Brain microvascular endothelial cell (primary cell): Measurements from ENCODE around the gene CHST12.
"Not testable (repeated sequence)": the region's sequence is repeated elsewhere in the genome, so short reads cannot be mapped to it uniquely, and the experiment has no call there.

Source experiments
- DNase-seq: peaks from one replicate; pipeline ENCODE4 v3.0.0-alpha.2; 2020
- H3K27ac ChIP-seq: fragments of 250-450 bp; sonication (Bioruptor Pico); 2 replicates; pipeline ENCODE4 v1.5.1; 2020; ENCODE audit warnings: mild to moderate bottlenecking, moderate library complexity
- H3K27me3 ChIP-seq: fragments of 250-450 bp; sonication (Bioruptor Pico); replicated peaks from 2 replicates; pipeline ENCODE4 v1.5.1; 2020; ENCODE audit warnings: mild to moderate bottlenecking
- H3K36me3 ChIP-seq: fragments of 250-450 bp; sonication (Bioruptor Pico); replicated peaks from 2 replicates; pipeline ENCODE4 v1.5.1; 2020; ENCODE audit warnings: mild to moderate bottlenecking
- H3K4me3 ChIP-seq: 2 replicates; pipeline ENCODE4 v1.5.1; 2011; ENCODE audit warnings: low read depth, mild to moderate bottlenecking, control low read depth, low read length, moderate library complexity
- in situ Hi-C: cut with HindIII; loops from 2 replicates; pipeline ENCODE4 v1.10.0; 2017; ENCODE audit warnings: low sequenced_read_pairs, low pct_ligation_motif_present
- TF ChIP-seq, protein P1 (sequence below): IDR thresholded peaks from 2 replicates; pipeline ENCODE4 v1.5.1; 2011; ENCODE audit warnings: low read depth, mild to moderate bottlenecking, moderate library complexity, low read length, control low read depth, inconsistent platforms; ENCODE audit errors: missing control alignments

The CHST12 gene

DNA sequence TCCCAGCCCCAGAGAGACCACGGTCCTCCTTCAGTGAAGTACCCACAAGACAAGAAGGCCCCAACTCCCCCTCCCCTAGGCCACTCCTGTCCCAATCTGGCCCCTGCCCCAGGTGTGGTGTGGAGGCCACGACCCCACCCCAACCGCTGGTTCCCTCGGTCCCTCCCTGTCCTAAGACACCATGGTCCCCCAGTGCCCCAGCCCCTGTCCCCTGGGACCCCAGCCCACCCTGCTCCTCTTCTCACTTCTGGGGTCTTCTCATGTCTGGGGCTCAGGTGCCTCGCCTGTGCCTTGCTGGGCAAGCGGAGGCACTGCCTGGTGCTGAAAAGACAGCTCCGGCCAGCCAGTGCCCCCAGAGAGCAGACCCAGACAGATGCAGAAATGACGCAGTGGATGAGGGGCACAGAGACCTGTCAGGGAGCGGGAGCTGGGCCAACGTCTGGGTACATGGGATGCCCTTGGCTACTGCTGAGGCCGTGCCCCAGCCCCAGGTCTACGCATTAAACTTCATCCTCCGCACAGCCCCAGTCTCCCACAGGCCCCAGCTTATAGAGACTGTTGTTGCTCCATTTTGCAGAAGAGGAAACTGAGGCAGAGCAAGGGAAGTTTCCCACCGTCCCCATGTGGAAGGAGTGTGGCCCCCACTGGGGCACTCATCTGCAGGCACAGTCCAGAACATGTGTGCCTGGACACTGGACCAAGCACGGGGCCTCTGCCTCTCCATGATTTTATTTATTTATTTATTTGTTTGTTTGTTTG, 58.0 kb downstream of the CHST12 start:
- DNase-seq = no peak
- no peak overlapping the region for H3K4me3 ChIP-seq
- TF ChIP-seq, protein P1, sequence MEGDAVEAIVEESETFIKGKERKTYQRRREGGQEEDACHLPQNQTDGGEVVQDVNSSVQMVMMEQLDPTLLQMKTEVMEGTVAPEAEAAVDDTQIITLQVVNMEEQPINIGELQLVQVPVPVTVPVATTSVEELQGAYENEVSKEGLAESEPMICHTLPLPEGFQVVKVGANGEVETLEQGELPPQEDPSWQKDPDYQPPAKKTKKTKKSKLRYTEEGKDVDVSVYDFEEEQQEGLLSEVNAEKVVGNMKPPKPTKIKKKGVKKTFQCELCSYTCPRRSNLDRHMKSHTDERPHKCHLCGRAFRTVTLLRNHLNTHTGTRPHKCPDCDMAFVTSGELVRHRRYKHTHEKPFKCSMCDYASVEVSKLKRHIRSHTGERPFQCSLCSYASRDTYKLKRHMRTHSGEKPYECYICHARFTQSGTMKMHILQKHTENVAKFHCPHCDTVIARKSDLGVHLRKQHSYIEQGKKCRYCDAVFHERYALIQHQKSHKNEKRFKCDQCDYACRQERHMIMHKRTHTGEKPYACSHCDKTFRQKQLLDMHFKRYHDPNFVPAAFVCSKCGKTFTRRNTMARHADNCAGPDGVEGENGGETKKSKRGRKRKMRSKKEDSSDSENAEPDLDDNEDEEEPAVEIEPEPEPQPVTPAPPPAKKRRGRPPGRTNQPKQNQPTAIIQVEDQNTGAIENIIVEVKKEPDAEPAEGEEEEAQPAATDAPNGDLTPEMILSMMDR = no peak
- in situ Hi-C loops = no loop called here
- no peaks in the 10 kb centered on the region for H3K27me3 ChIP-seq
- no peak overlapping the region for H3K27ac ChIP-seq
- H3K36me3 ChIP-seq = no peaks in the 10 kb centered on the region

DNA sequence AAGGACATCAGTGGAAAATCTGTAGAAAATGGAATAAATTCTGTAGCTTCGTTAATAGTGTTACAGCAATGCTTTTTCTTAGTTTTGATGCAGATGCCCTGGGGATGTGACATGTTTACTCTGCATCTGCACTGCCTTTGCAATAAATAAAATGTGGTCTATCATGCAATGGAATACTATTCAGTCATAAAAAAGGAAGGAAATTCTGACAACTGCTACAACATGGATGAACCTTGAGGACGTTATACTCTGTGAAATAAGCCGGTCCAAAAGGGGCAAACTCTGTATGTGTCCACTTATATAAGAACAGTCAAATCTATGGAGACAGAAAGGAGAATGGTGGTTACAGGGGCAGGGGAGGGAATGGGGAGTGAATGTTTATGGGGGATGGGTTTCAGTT, 59.3 kb downstream of the CHST12 start:
- Histone ChIP-seq H3K27me3 (no peaks in the 10 kb centered on the region), H3K27ac (no peak overlapping the region), H3K36me3 (no peaks in the 10 kb centered on the region), H3K4me3 (no peak overlapping the region)
- TF ChIP-seq, protein P1 = no peak
- DNase-seq = no peak
- in situ Hi-C loops = no loop called here

DNA sequence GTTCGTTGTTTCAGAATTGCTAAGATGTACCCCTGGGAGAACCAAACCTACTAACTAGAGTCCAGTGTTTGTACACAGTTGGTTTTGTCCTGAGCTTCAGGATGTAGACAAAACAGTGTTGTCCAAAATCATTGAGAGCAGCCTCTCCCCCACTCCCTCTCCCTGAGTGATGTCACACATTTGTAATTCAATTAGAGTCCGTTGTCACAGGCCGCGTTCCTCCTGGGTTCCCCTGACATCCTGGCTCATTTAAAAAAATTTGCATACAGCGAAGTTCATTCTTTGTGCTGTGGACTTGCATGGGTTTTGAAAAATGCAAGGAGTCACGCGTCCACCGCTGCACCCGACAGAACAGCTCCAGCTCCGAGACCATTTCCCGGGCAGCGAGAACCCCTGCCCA, 62.5 kb downstream of the CHST12 start:
- Histone ChIP-seq H3K27me3 (no peaks in the 10 kb centered on the region), H3K27ac (no peak overlapping the region), H3K36me3 (no peaks in the 10 kb centered on the region), H3K4me3 (no peak overlapping the region)
- in situ Hi-C loops = no loop called here
- no peak for DNase-seq
- TF ChIP-seq, protein P1 = no peak

DNA sequence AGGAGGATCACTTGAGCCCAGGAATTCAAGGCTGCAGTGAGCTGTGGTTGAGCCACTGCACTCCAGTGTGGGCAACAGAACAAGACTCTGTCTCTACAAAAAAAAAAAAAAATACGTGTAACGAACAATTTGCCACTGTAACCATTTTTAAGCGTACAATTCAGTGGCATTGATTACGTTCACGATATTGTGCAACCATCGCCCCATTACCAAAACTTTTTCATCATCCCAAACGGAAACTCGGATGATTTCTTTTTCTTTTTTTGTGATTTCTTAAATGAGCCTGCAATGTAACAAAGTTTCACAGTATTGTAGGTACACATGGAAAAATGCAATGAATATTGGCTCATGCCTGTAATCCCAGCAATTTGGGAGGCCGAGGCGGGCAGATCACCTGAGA, 63.3 kb downstream of the CHST12 start:
- no peak for DNase-seq
- no peak overlapping the region for H3K4me3 ChIP-seq
- H3K27me3 ChIP-seq = no peaks in the 10 kb centered on the region
- TF ChIP-seq, protein P1 = no peak
- H3K27ac ChIP-seq = no peak overlapping the region
- H3K36me3 ChIP-seq = no peaks in the 10 kb centered on the region
- in situ Hi-C loops = no loop called here

DNA sequence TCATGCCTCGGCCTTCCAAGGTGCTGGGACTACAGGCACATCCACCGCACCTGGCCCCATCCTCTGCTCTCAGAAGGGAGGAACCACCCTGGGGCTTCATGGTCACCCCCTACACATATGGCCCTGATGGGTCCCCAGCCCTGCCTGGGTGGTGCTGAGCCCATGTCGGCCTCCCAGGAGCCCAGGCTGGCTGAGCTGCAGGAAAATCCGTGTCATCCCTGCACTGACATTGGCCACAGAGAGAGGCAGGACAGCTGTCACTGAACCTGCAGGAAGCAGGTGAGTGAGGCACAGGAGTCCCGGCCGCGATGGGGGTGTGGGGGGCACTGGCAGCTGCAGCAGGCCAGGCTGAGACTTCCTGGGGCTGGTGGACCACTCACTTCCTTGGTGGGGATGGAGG, 64.8 kb downstream of the CHST12 start:
- no peak for DNase-seq
- no peak overlapping the region for H3K4me3 ChIP-seq
- no peaks in the 10 kb centered on the region for H3K27me3 ChIP-seq
- TF ChIP-seq, protein P1 = no peak
- H3K36me3 ChIP-seq = no peaks in the 10 kb centered on the region
- H3K27ac ChIP-seq = no peak overlapping the region
- in situ Hi-C loops = no loop called here

DNA sequence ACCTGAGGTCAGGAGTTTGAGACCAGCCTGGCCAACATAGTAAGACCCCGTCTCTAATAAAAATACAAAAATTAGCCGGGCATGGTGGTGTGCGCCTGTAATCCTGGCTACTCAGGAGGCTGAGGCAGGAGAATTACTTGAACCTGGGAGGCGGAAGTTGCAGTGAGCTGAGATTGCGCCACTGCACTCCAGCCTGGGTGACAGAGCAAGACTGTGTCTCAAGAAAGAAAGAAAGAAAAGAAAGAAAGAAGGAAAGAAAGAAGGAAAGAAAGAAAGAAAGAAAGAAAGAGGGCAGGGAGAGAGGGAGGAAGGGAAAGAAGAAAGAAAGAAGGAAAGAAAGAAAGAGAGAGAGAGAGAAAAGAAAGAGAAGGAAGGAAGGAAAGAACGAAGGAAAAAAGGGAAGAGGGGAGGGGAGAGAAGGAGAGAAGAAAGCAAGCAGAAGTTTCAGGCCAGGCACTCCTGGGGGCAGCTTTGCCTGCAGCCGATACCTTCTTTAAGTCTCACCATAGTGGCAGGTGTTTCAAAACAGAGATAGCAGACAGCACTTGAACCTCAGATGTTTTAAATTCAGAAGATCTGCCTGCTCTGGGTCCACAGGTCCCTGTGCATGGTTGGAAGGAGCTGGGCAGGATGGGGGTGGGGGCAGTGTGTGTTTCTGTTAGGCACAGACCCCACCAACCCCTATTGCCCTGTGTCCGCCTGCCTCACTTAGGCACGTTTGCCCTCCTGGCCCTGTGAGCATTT, 66.2 kb downstream of the CHST12 start:
- H3K36me3 ChIP-seq, in situ Hi-C loops, H3K4me3 ChIP-seq, DNase-seq, H3K27me3 ChIP-seq, H3K27ac ChIP-seq: not testable (repeated sequence)
